Prostate gland (tissue), 2 donors: Measurements from ENCODE around the gene MARK3. TPM values are rescaled to one million over a fixed set of nuclear protein-coding genes. Genes with fewer than 3 reads are reported as not detected.
"Not testable (repeated sequence)": the region's sequence is repeated elsewhere in the genome, so short reads cannot be mapped to it uniquely, and the experiment has no call there.

Source experiments
- DNase-seq: peaks from one replicate; pipeline ENCODE4 v3.0.0-alpha.2; 2019; ENCODE audit warnings: low spot score
- H3K27ac ChIP-seq, 2 donors: fragments of 200-600 bp; sonication (generic); 2 replicates each; pipeline ENCODE4 v1.5.1; 2017 to 2019
- H3K27me3 ChIP-seq: fragments of 200-600 bp; sonication (generic); replicated peaks from 2 replicates; pipeline ENCODE4 v1.5.1; 2019; ENCODE audit not compliant: insufficient read depth
- H3K36me3 ChIP-seq, 2 donors: fragments of 200-600 bp; sonication (generic); 1 replicate in 1 of 2; 2 replicates in 1 of 2; pipeline versions ENCODE4 v1.5.1 to v1.8.1; 2017 to 2019
- H3K4me1 ChIP-seq: fragments of 200-600 bp; sonication (generic); replicated peaks from 2 replicates; pipeline ENCODE4 v1.5.1; 2019
- H3K4me3 ChIP-seq, 2 donors: fragments of 200-600 bp; sonication (generic); 2 replicates each; pipeline ENCODE4 v1.5.1; 2017 to 2019
- H3K9me3 ChIP-seq: fragments of 200-600 bp; sonication (generic); 2 replicates; pipeline ENCODE4 v1.5.1; 2017
- CTCF ChIP-seq, 4 experiments: fragments of 200-600 bp in 2 of 4; fragments of 450-650 bp in 2 of 4; sonication (generic) in 2 of 4; IDR thresholded peaks; 1 replicate in 3 of 4; 2 replicates in 1 of 4; pipeline ENCODE4 v1.5.1; 2016 to 2019; ENCODE audit warnings: antibody characterized with exemption in 4 of 4, mild to moderate bottlenecking in 2 of 4, moderate library complexity in 2 of 4
- POLR2A ChIP-seq: fragments of 450-650 bp; IDR thresholded peaks from one replicate; pipeline ENCODE4 v1.6.1; 2016; ENCODE audit warnings: antibody characterized with exemption, mild to moderate bottlenecking
- POLR2AphosphoS5 ChIP-seq: sonication (generic); formaldehyde crosslinking; IDR thresholded peaks from one replicate; pipeline ENCODE4 v1.6.1; 2017; ENCODE audit warnings: antibody characterized with exemption
- WGBS: methylation state at CpG from one replicate; pipeline ENCODE4 v1.1.5; 2018; 5-methylcytosine and 5-hydroxymethylcytosine counted together
- intact Hi-C: fragments of 100-400 bp; cut with DNase I; formaldehyde crosslinking; loops from one replicate; pipeline ENCODE4 v1.14.2; 2022
- total RNA-seq, 2 donors: library from RNA; depleted of rRNA; stranded (reverse); fragments of >200 nt; gene quantifications; one replicate each; pipeline ENCODE4 v1.1.0, GENCODE V29; 2016

Gene MARK3
- total RNA-seq, 2 donors from 2014 or later: 51.5 to 115 TPM

- no peaks in the 10 kb centered on the region for H3K9me3 ChIP-seq
- H3K4me3 ChIP-seq: no peak overlapping the region
- intact Hi-C loops: no loop called here
- peak overlapping the region; percentile 86 to 92 for H3K27ac ChIP-seq
- peaks cover 44% of the 10 kb centered on the region for H3K4me1 ChIP-seq
- WGBS: 65% methylated on average over 10 of the region's 10 CpGs
- no peaks in the 10 kb centered on the region for H3K27me3 ChIP-seq
- H3K36me3 ChIP-seq: no peaks in the 10 kb centered on the region
- TF ChIP-seq POLR2AphosphoS5 (no peak), POLR2A (no peak), CTCF (IDR thresholded peaks at IDR 0.05) (no peak)
- DNase-seq: no peak
Observed at GRCh38 chr14:103523575-103523954, 138.3 kb downstream of the MARK3 start.

GRCh38 chr14:103524002-103524935 lies 139.1 kb downstream of the MARK3 start:
- 59% methylated on average over 12 of the region's 12 CpGs for WGBS
- Histone ChIP-seq H3K9me3 (no peaks in the 10 kb centered on the region), H3K4me1 (peaks cover 38% of the 10 kb centered on the region), H3K27me3 (no peaks in the 10 kb centered on the region), H3K4me3 (no peak overlapping the region), H3K27ac (peak overlapping the region; percentile 84 to 92), H3K36me3 (no peaks in the 10 kb centered on the region)
- TF ChIP-seq POLR2AphosphoS5: no peak
- intact Hi-C loops: no loop called here
- no peak for DNase-seq

- WGBS: 40% methylated on average over 17 of the region's 17 CpGs
- TF ChIP-seq POLR2AphosphoS5: peak; percentile 13
- peak; percentile 61 for DNase-seq
- H3K27me3 ChIP-seq, H3K9me3 ChIP-seq, intact Hi-C loops, H3K4me3 ChIP-seq, H3K36me3 ChIP-seq: not testable (repeated sequence)
- H3K4me1 ChIP-seq: peaks cover 40% of the 10 kb centered on the region
- peak overlapping the region; percentile 84 to 92 for H3K27ac ChIP-seq
Observed at GRCh38 chr14:103525430-103526246, 140.4 kb downstream of the MARK3 start.

GRCh38 chr14:103526247-103526913 lies 141.2 kb downstream of the MARK3 start:
- Histone ChIP-seq H3K27me3 (no peaks in the 10 kb centered on the region), H3K4me1 (peaks cover 40% of the 10 kb centered on the region), H3K9me3 (no peaks in the 10 kb centered on the region), H3K4me3 (no peak overlapping the region), H3K27ac (peak overlapping the region; percentile 84 to 92), H3K36me3 (no peaks in the 10 kb centered on the region)
- WGBS: 67% methylated on average over 8 of the region's 8 CpGs
- TF ChIP-seq CTCF (IDR thresholded peaks at IDR 0.05): no peak
- TF ChIP-seq POLR2A: no peak
- no peak for TF ChIP-seq POLR2AphosphoS5
- no peak for DNase-seq
- intact Hi-C loops: no loop called here

- 100% methylated on average over 1 of the region's 1 CpG for WGBS
- Histone ChIP-seq H3K27ac (peak overlapping the region; percentile 84 to 92), H3K9me3 (no peaks in the 10 kb centered on the region), H3K27me3 (no peaks in the 10 kb centered on the region), H3K4me1 (peaks cover 40% of the 10 kb centered on the region), H3K36me3 (no peaks in the 10 kb centered on the region), H3K4me3 (no peak overlapping the region)
- intact Hi-C loops: no loop called here
- DNase-seq: no peak
- TF ChIP-seq POLR2A (no peak), POLR2AphosphoS5 (no peak), CTCF (IDR thresholded peaks at IDR 0.05) (no peak)
Observed at GRCh38 chr14:103526914-103527248, 141.7 kb downstream of the MARK3 start.
